NOMO-1 treated with DMSO at 0.1 percent for 48 hours (cell line): Measurements from ENCODE around the gene FKBP5.
"Not testable (repeated sequence)": the region's sequence is repeated elsewhere in the genome, so short reads cannot be mapped to it uniquely, and the experiment has no call there.

Experiments
- DNase-seq: peaks from one replicate; lab custom pipeline; 2025; ENCODE audit not compliant: unreplicated experiment; lab: John Stamatoyannopoulos, UW

The FKBP5 gene

DNA sequence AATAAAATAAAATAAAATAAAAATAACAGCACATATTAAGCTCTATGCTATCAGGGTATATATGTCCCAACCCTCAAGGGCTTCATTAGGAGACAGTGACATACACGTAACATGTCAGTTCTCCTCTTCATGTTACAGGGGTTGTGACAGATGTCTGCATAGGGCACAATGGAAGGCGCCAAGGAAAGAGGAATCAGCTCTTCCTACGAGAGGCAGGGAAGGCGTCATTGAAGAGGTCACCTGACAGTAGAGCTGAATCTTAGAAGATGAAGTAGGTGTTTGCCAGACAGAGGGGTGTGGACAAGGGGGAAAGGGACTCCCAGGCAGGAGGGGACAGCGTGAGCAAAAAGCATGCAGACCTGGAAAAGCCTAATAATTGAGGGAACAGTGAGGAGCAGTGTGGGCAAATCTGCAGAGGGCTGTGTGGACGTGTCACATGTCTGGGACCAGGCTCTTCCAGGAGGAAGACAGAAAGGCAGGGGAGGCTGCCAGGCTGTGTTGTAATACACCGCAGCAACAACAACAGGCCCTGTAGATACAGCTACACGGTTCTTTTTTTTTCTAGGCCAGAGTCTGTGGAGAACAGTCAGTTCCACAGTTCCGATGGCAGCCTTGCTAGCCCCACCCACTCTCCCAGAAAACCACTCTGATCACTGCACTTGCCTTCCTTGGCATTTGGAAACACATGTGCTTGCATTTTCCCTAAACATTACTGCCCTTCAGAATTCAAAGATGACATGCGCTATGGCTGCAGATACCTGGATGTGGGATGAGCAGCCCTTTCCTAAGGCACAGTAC is 2.5 kb upstream of the FKBP5 start:
- peak; percentile 50 for DNase-seq

DNA sequence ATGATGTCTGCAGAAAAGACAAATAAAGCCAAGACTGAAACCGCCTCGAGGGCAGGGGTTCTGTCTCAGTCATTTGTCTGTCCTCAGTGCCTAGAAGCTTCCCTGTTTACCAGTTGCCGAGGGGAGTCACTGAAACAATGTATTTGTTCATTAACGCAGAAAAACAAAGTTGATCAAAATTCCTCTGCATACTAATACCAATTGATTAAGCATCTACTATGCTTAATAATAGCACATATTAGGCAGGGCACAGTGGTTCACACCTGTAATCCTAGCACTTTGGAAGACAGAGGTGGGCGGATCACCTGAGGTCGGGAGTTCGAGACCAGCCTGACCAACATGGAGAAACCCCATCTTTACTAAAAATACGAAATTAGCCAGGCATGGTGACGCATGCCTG is 1.8 kb upstream of the FKBP5 start:
- DNase-seq, result no peak

DNA sequence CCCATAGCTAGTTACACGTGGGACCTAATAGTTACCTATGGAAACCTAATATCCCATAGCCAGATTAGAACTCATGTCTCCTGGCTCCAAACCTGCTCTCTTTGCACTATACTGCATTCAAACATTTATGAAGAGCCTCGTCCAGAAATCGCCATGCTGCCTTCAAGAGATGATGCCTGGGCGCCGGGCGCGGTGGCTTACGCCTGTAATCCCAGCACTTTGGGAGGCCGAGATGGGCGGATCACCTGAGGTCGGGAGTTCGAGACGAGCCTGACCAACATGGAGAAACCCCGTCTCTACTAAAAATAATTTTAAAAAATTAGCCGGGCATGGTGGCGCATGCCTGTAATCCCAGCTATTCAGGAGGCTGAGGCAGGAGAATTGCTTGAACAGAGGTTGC is 1.3 kb upstream of the FKBP5 start:
- DNase-seq, result not testable (repeated sequence)

DNA sequence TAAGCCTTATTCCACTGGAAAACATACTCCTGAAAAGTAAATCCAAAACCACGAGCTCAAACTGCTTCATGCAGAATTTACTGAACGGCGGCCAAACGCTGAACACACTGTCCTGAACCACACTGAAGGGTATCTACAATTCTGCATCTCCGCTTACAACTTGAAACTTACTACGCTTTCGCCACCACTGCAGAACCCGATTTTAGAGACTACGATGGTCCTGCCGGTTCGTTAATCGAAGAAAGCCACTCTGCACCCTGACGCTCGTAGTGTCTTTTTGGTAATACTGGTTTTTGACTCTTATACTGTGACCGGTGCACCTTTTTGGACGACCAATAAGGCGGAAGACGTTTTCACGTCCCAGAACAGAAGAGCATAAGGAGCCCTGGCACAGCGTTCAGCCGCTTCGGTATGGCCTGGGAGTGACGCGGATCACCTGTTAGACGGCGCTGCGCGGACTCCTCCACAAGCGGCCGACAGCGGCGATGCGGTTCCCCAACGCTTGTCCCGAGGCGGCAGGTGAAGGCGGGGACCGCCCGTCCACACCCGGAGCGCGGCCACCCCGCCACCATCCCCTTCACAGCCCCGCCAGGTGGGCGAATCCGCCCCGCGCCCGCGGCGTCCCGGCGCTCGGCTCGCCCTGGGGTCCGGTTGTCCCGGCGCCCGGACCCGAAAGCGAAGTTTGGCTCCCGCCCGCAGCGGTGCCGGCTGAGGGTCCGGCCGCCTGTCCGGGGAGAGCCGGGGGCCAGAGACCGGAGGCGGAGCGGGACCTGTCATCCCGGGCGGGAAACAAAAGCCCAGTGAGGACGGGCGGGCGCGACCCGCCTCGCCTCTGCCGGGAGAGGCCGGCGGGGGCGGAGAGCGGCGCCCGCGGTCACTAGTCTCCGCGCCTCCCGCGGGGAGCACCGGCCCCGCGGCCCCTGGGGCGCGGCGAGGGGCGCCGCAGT is 784 bp downstream of the FKBP5 start:
- peak; percentile 48 for DNase-seq

DNA sequence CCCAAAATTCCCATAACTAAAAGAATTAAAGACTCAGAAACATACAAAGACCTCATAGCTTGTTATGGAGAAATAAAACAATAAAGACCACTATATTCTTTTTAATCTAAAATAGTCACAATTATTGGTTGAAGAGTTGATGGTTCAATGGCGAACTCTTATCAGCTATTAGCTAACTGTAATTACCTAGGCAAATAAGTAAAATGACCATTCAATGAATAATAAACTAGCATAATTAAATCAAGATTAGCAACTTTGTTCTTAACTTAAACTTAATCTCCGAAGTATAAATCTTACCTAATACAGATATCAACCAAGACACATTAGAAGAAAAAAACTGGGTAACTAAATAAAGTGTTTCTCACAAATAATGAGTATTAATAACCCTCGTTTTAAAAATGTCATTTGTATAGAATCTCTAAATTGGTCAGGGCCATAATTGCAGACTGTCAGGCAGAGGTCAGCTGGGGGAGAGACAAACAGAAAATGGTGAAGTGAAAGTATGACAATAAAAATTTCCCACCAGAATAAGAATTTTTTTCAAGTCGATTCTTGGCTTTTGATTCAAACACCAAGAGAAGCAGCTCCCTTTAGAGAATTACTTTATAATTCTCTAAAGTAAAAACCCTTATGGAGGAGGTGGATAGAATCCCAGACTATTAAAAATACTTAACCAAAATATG is 1.7 kb downstream of the FKBP5 start:
- DNase-seq, result peak; percentile 63

DNA sequence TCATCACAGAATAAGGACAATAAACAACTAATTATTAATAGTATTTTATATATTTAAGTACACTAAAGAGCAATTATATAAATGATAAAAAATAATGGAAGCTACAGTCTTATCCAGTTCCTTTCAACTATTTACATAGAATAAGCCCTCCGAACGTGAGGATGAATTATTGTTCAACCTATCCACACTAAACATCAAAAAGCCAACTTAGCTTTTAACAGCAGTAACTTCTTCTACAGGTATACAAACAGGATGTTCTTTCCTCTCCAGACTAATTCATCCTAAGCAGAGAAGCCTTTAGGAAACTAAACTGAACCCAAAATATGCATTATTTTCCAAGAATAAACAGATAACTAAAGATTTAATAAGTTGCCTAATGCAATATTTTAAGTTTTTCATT is 2.3 kb downstream of the FKBP5 start:
- DNase-seq, result no peak

DNA sequence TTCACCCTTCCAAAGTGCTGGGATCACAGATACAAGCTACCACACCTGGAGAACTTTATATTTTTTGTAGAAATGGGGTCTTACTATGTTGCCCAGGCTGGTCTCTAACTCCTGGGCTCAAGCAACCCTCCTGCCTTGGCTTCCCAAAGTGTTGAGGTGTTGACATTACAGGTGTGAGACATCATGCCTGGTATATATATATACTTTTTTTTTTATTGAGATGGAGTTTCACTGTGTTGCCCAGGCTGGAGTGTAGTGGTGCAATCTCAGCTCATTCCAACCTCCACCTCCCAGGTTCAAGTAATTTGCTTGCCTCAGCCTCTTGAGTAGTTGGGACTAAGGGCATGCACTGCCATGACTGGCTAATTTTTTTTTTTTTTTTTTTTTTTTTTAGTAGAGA is 5.4 kb downstream of the FKBP5 start:
- DNase-seq, result no peak

DNA sequence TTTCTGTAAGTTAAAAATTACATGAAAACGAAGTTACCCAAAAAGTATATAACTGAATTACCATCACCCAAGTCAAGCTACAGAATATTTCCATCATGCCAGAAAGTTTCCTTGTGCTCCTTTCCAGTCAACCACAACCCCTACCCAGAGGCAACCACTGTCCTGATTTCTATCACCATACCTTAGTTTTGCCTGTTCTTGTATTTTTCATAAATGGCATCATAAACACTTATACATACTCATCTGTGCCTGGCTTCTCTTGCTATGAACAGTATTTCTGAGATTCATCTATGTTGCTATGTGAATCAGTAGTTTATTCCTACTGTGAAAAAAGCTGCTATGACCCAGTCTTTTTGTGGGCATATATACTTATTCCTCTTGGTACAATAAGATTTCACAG is 7.4 kb downstream of the FKBP5 start:
- DNase-seq, result no peak

DNA sequence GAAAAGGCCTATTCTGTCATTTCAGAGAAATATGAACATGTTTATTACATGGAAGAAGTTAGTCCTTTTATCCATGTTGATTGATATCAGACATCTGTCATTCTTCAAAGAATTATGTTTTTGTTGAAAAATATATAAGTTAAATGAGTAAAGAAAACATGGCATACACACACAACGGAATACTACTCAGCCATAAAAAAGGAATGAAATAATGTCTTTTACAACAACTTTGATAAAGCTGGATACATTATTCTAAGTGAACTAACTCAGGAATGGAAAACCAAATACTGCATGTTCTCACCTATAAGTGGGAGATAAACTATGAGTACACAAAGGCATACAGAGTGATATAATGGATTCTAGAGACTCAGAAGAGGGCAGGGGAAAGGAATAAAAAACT is 9.3 kb downstream of the FKBP5 start:
- no peak for DNase-seq

DNA sequence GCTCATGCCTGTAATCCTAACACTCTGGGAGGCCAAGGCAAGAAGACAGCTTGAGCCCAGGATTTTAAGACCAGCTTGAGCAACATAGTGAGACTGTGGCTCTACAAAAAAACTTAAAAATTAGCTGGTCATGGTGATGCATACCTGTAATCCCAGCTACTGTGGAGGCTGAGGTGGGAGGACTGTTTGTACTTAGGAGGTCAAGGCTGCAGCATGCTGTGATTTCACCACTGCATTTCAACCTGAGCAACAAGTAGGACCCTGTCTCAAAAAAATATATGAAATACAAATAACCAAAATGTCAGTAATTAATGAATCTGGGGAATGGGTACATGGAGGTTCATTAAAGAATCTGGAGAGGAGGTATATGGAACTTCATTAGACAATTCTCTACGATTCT is 9.9 kb downstream of the FKBP5 start:
- DNase-seq, result no peak

DNA sequence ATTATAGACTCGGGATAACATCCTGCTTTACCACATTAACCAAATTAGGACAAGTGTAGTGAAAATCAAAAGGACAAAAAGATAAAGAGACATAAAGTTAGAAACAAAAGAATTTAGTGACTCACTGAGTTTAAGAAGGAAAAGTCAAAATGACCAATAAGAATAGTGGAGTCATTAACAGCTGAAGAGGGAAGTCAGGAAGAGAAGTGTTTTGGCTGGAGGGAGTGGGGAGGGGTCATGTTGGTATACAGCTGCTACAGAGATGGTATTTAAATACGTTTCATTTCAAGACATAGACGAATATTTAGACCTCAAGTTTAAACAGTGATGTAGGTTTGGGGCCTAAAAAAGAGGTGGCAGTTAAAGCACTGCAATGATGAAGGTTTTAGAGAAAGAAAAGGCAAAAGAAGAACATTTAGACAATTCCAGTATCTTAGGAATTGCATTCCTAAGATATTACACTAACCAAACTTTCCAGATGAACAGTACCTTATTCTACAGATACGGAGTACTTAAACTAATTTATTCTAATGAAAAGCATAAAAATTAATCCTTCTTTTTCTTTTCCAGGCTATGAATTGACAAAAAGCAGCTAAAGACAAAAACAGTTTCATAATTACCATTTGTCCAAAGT is 10.6 kb downstream of the FKBP5 start:
- DNase-seq, result no peak

DNA sequence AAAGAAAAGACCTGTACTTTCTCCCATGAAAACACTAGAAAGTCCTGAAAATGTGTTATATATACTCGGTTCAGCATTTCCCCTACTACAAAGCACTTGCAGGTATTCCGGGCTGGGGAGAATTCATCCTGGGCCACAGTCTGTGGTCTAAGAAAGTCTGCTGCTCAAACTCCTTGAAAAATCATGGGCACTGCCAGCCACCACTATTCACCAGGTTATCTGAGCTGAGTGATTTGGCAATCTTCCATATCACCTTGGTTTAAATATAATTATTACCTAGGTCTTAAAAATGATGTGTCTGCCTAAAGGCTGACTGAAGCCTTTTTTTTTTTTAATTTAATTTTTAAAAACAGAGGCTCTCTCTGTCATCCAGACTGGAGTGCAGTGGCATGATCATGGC is 11.3 kb downstream of the FKBP5 start:
- no peak for DNase-seq

DNA sequence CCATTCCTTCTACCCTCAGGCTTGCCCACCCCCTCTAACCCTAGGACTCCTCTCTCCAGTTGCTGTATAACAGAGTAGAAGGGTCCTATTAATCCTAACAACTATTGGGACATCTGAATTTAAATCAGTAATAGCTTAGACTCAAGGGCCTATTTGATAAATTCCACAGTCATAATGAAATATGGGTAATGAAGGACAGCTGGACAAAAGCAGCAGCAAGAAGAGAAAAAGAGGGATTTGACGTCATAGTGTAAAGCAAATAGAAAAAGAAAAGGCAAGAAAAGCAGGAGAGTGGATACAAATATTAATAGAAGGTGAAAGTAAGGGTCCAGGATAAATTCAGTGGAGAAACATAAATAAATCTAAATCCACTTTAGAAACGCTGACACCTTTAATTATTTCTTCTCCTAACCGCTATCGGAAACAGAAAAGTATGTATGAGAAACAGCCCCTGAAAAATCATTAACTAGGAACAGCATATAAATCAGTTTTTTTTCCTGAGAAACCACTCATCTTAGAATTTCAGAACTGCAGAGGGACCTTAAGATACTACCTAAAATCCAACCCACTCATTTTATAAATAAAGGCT is 12.8 kb downstream of the FKBP5 start:
- DNase-seq, result no peak

DNA sequence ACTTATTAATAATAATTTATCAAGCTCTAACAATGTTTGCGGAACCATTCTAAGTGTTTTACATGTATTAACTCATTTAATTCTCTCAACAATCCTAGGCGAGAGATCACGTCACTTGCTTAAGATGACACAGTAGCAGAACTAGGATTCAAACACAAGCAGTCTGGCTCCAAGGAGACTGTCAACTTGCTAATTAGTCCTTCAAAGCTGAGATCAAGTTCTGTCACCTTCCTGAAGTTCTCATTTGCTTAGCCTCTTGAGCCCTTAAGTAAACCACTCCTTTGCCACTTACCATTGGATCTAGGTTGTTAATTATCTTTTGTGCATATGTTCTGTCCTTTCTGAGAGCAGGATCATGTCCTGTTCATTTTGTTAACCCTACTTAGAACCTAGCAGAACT is 14.1 kb downstream of the FKBP5 start:
- no peak for DNase-seq

DNA sequence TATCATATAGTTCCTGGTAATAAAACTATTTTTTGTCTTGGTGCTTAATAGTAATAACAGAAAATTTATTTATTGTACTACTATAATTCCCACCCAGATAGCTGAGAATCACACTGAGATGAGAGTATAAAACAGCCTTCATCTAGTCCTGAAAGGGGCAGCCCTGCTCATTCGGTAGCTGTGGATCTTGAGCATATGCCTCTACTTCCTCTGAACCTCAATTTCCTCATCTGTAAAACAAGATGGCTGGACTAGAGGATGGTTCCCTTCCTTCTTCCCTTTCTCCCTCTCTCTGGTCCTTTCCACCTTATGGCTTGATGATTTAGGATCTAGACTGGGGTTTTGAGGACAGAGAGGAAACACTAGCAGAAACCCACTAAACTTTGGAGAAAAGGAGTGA is 15.0 kb downstream of the FKBP5 start:
- DNase-seq, result no peak

DNA sequence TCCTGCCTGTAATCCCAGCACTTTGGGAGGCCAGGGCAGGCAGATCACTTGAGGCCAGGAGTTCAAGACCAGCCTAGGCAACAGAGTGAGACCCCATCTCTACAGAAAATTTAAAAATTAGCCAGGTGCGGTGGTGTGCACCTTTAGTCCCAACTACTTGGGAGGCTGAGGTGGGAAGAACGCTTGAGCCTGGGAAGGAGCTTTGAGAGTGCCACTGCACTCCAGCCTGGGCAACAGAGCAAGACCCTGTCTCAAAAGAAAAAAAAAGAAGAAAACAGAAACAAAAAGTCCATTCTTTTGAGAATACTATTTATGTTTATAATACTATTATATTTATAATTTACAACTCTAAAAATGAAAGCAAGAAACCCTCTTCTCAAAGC is 15.4 kb downstream of the FKBP5 start:
- DNase-seq, result not testable (repeated sequence)

DNA sequence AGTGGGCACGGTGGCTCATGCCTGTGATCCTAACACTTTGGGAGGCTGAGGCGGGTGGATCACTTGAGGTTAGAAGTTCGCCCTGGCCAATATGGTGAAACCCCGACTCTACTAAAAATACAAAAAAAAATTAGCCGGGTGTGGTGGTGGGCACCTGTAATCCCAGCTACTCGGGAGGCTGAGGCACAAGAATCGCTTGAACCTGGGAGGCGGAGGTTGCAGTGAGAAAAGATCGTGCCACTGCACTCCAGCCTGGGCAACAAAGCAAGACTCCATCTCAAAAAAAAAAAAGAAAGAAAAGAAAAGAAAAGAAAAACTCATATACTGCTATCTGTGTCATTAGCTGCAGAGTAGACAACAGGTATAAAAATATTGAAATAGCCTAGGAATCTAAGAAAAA is 18.3 kb downstream of the FKBP5 start:
- DNase-seq, result not testable (repeated sequence)

DNA sequence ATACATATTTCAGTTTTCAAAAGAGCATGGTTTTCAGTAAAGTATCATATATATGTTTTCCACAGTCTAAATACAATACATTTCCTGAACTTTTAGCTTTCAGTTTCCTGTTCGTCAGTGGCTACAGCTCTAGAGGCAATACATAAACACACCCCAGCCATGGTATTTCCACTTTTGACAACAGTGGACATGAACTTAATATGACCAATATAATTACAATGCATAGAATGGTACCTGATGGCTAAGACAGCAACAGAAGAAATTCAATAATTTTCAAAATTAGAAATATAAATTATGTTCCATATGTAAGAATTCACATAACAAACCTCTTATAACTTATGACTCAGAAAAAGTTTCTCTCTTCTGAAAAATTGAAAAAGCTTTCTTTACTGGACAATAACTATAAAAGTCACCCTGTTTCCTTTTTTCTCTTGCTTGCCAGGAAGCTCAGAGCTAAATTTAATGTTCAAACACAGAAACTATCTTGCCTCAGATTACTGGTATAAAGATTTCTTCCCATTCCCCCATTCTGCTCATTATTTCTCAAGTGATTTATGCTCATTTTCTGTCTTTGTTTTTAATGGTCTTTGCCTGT is 19.2 kb downstream of the FKBP5 start:
- DNase-seq, result peak; percentile 15

DNA sequence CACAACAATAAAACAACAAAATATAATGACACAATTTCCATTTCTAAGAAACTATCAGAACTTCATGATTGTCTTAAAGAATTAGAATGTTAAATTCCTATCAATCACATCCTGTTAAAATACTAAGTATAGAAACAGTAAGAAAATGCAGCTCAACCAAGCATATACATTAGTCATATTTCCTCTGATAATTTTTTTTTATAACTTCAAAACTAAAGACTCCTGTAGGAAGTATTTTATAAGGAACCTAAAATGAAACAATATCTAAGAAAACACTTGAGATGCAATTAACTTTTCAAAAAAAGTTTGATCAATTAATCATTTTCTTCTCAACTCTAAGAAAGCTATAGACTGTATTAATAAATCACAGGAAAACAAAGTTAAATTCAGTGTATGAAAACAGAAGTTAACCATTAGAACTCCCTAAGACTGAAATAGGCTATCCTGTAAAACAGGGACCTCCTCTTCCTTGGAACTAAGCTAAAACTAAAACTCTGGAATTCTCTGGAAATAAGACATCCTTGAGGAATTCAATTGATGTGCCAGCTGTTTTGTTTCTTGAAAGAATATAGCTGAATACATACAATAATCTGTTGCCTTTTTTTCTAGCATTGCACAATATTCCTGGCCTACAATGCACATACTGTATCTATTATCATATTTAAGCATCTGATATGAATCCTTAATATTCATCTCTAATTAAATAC is 19.8 kb downstream of the FKBP5 start:
- DNase-seq, result no peak

DNA sequence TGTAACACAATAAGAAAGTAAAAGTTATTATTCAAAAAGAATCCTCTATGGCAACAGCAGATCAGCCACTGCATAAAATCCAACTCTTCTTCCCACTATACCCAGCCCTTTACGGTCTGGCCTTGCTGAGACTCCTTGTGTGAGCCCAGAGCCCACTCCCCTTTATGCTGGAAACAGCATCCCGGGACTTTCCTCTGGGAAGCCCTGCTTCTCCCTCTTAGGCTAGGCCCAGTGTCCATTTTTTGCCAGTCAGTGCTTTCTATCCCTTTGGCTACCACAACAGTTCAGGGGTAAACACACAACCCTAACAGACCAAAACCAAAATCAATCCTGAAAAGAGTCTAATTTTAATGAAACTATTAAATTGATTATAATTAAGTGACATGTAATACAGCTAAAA is 20.6 kb downstream of the FKBP5 start:
- DNase-seq, result no peak
